ENCODE measurements around the gene TTC21A.

TTC21A gene

DNA sequence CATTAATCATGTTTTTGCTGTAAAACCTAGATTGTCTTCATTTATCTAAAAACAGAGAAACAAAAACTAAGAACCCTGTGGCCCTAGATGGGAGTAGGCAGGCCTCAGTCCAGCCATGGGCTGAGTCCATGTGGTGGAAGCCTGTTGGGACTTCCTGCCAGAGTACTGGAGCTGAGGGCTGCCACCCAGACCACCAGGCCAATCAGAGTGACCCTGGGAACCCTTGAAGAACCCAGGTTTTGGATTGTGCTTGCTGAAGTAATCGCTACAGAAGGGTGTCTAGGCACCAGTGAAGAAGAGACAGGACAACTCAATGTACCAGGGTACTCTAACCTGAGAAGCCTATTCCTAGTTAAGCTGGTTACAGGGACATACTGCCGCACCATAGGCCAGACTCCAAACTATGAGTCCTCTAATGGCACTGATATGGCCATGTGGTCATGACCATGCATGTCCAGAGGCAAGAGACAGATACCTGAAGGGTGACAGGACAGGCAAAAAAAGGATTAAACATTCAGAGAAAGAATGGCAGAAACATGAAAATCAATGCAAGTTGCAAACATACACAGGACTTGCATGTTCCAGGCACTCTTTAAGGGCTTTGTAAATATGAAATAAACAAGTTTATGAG lies 33.0 kb downstream of the TTC21A start:
- TF ChIP-seq OSR1 (CRISPR knock-in tag; IDR thresholded peaks at IDR 0.05): no peak
- no peak for TF ChIP-seq ZFP3 (CRISPR knock-in tag; IDR thresholded peaks at IDR 0.05)
- no peak for TF ChIP-seq ZNF565 (CRISPR knock-in tag; conservative IDR thresholded peaks at IDR 0.05; ENCODE audit: low read depth)
- TF ChIP-seq, protein P1, sequence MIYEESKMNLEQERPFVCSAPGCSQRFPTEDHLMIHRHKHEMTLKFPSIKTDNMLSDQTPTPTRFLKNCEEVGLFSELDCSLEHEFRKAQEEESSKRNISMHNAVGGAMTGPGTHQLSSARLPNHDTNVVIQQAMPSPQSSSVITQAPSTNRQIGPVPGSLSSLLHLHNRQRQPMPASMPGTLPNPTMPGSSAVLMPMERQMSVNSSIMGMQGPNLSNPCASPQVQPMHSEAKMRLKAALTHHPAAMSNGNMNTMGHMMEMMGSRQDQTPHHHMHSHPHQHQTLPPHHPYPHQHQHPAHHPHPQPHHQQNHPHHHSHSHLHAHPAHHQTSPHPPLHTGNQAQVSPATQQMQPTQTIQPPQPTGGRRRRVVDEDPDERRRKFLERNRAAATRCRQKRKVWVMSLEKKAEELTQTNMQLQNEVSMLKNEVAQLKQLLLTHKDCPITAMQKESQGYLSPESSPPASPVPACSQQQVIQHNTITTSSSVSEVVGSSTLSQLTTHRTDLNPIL (CRISPR knock-in tag; IDR thresholded peaks at IDR 0.05; ENCODE audit: low read depth): no peak
- TF ChIP-seq SNAI2 (CRISPR knock-in tag; IDR thresholded peaks at IDR 0.05): no peak
- TF ChIP-seq ZNF70 (CRISPR knock-in tag; IDR thresholded peaks at IDR 0.05): no peak
- TF ChIP-seq ZC3H10 (CRISPR knock-in tag; IDR thresholded peaks at IDR 0.05): no peak
- TF ChIP-seq ZNF8 (CRISPR knock-in tag; IDR thresholded peaks at IDR 0.05): no peak
- no peak for TF ChIP-seq BACH2 (CRISPR knock-in tag; IDR thresholded peaks at IDR 0.05; ENCODE audit: borderline replicate concordance)
- TF ChIP-seq PPARA (CRISPR knock-in tag; IDR thresholded peaks at IDR 0.05; ENCODE audit: borderline replicate concordance): no peak
- TF ChIP-seq ARNTL (CRISPR knock-in tag; IDR thresholded peaks at IDR 0.05; ENCODE audit: borderline replicate concordance, low read depth): no peak
- no peak for TF ChIP-seq TSHZ2 (CRISPR knock-in tag; IDR thresholded peaks at IDR 0.05)
- no peak for TF ChIP-seq GLIS3 (CRISPR knock-in tag; IDR thresholded peaks at IDR 0.05)
- TF ChIP-seq, protein P2, sequence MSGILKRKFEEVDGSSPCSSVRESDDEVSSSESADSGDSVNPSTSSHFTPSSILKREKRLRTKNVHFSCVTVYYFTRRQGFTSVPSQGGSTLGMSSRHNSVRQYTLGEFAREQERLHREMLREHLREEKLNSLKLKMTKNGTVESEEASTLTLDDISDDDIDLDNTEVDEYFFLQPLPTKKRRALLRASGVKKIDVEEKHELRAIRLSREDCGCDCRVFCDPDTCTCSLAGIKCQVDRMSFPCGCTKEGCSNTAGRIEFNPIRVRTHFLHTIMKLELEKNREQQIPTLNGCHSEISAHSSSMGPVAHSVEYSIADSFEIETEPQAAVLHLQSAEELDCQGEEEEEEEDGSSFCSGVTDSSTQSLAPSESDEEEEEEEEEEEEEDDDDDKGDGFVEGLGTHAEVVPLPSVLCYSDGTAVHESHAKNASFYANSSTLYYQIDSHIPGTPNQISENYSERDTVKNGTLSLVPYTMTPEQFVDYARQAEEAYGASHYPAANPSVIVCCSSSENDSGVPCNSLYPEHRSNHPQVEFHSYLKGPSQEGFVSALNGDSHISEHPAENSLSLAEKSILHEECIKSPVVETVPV (CRISPR knock-in tag; IDR thresholded peaks at IDR 0.05): no peak
- TF ChIP-seq CSDC2 (CRISPR knock-in tag; IDR thresholded peaks at IDR 0.05): no peak
- ATAC-seq: no peak; the same call in 2 of the 3 replicates

GRCh38 chr3:39141171-39141995 lies 33.9 kb downstream of the TTC21A start:
- TF ChIP-seq SNAI2 (CRISPR knock-in tag; IDR thresholded peaks at IDR 0.05): no peak
- TF ChIP-seq, protein P2 (CRISPR knock-in tag; IDR thresholded peaks at IDR 0.05): no peak
- peak; percentile 39 for ATAC-seq

DNA sequence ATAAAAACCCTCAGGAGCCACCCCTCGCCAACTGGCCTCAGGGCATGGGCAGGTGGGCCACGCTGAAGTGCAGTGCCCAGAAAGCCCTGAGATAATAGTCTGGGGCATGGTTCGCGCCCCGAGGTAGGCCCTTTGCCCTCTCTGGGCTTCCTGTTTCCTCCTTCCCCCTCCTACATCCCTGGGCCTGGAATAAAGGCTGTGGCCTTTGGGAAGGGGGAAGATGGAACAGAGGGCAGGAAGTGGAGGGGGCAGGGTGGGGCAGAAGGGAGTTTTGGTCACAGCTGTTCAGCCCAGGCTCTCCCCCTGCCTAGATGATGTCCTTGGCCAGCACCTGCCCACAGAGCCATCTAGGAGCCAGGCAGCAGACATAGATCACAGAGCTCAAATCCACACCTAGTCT lies 34.6 kb downstream of the TTC21A start:
- TF ChIP-seq TCF4 (CRISPR knock-in tag; IDR thresholded peaks at IDR 0.05; ENCODE audit: borderline replicate concordance) (no peak), TOX (CRISPR knock-in tag; IDR thresholded peaks at IDR 0.05; ENCODE audit: borderline replicate concordance) (no peak), BACH2 (CRISPR knock-in tag; IDR thresholded peaks at IDR 0.05; ENCODE audit: borderline replicate concordance) (no peak), ZNF70 (CRISPR knock-in tag; IDR thresholded peaks at IDR 0.05) (no peak), POU6F1 (CRISPR knock-in tag; IDR thresholded peaks at IDR 0.05; ENCODE audit: borderline replicate concordance, low read depth) (no peak)
- no peak for ATAC-seq

Measured in SK-N-SH treated with all-trans-retinoic acid at 6 μM for 48 hours (cell line).